Neural progenitor cell (in vitro differentiated cells): ENCODE data around the gene DDX25. TPM values are rescaled to one million over a fixed set of nuclear protein-coding genes. Genes with fewer than 3 reads are reported as not detected.

ENCODE experiments used
- DNase-seq: peaks from one replicate; pipeline ENCODE4 v3.0.0-alpha.2; 2016; ENCODE audit warnings: low spot score
- H2AFZ ChIP-seq: fragments of 200-600 bp; sonication (generic); replicated peaks from 2 replicates; pipeline ENCODE4 v1.6.1; 2016; ENCODE audit warnings: antibody characterized with exemption
- H3F3A ChIP-seq: fragments of 200-600 bp; sonication (generic); 2 replicates; pipeline ENCODE4 v1.6.1; 2016; ENCODE audit warnings: antibody characterized with exemption, low read depth
- H3K27ac ChIP-seq: fragments of 200-600 bp; sonication (generic); 2 replicates; pipeline ENCODE4 v1.5.1; 2016; ENCODE audit warnings: mild to moderate bottlenecking
- H3K27me3 ChIP-seq: fragments of 200-600 bp; sonication (generic); 2 replicates; pipeline ENCODE4 v1.6.1; 2016; ENCODE audit warnings: mild to moderate bottlenecking, moderate library complexity
- H3K36me3 ChIP-seq: fragments of 200-600 bp; sonication (generic); 2 replicates; pipeline ENCODE4 v1.5.1; 2016
- H3K4me1 ChIP-seq: fragments of 200-600 bp; sonication (generic); 2 replicates; pipeline ENCODE4 v1.6.1; 2016; ENCODE audit warnings: mixed run types
- H3K4me2 ChIP-seq: fragments of 200-600 bp; sonication (generic); 2 replicates; pipeline ENCODE4 v1.6.1; 2016
- H3K4me3 ChIP-seq: fragments of 200-600 bp; sonication (generic); 2 replicates; pipeline ENCODE4 v1.5.1; 2016
- H3K79me2 ChIP-seq: fragments of 200-600 bp; sonication (generic); 2 replicates; pipeline ENCODE4 v1.6.1; 2016; ENCODE audit warnings: low read depth
- H3K9ac ChIP-seq: fragments of 200-600 bp; sonication (generic); 2 replicates; pipeline ENCODE4 v1.6.1; 2016
- H3K9me3 ChIP-seq: fragments of 200-600 bp; sonication (generic); 2 replicates; pipeline ENCODE4 v1.5.1; 2016; ENCODE audit warnings: low read depth
- H4K20me1 ChIP-seq: fragments of 200-600 bp; sonication (generic); 2 replicates; pipeline ENCODE4 v1.6.1; 2016; ENCODE audit warnings: low read depth
- H3K27ac Mint-ChIP-seq: 3 replicates; pipeline ENCODE4 v1.8.0; 2021; ENCODE audit warnings: mixed read lengths
- H3K27me3 Mint-ChIP-seq: 2 replicates; pipeline ENCODE4 v1.8.0; 2022; ENCODE audit warnings: low read depth, mild to moderate bottlenecking, inconsistent platforms, moderate library complexity, mixed read lengths; ENCODE audit not compliant: insufficient read depth
- H3K36me3 Mint-ChIP-seq: 3 replicates; pipeline ENCODE4 v1.8.0; 2021; ENCODE audit warnings: mixed read lengths
- H3K4me1 Mint-ChIP-seq: 3 replicates; pipeline ENCODE4 v1.8.0; 2021; ENCODE audit warnings: mixed read lengths
- H3K4me3 Mint-ChIP-seq: 3 replicates; pipeline ENCODE4 v1.8.0; 2021; ENCODE audit warnings: mild to moderate bottlenecking, moderate library complexity, mixed read lengths
- H3K9me3 Mint-ChIP-seq: 3 replicates; pipeline ENCODE4 v1.8.0; 2020; ENCODE audit warnings: mixed read lengths
- EZH2 ChIP-seq: fragments of 200-600 bp; sonication (generic); IDR thresholded peaks from 2 replicates; pipeline ENCODE4 v1.6.1; 2017; ENCODE audit warnings: antibody characterized with exemption, mild to moderate bottlenecking, moderate library complexity
- EZH2phosphoT487 ChIP-seq: fragments of 200-600 bp; sonication (generic); IDR thresholded peaks from 2 replicates; pipeline ENCODE4 v1.6.1; 2017; ENCODE audit warnings: antibody characterized with exemption
- total RNA-seq: library from RNA; depleted of rRNA; stranded (reverse); fragments of >200 nt; gene quantifications from 2 replicates; pipeline ENCODE4 v1.2.3, GENCODE V29; 2015; ENCODE audit warnings: low replicate concordance
- TF ChIP-seq, protein P1 (sequence below): fragments of 200-600 bp; sonication (generic); IDR thresholded peaks from 2 replicates; pipeline ENCODE4 v1.5.1; 2017; ENCODE audit warnings: antibody characterized with exemption, mild to moderate bottlenecking

DDX25 gene
- total RNA-seq, 1 donor from 2014 or later: 12.4 TPM

DNA sequence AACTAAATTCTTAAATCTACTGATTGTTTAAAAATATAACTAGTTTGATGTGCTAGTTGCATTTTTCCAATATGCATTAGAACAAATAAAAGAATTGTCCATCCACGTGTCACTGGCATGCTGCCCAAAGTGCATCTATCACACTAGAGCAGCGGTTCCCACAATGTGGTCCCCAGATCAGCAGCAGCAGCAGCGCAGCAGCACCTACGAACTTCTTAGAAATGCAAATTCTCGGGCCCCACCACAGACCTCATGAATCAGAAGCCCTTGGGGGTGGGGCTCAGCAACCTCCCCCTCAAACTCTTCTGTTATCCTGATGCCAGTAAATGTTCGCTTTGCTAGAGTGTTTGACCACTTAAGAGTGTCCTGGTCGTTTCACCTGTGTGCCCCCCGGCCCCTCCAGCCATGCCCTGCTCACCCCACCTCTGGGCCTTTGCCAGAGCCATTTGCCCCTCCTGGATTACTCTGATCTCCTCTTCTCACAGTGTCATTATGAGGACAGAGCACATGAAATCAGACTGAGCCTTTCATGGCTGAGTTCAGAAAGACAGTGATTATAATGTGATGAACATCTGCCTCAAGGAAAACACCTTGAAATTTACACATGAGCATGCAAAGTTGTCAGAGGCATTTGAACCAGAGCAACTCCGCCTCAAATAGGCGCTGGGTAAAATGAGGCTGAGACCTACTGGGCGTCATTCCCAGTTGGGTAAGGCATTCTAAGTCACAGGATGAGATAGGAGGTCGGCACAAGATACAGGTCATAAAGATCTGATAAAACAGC is 28.9 kb downstream of the DDX25 start:
- peaks cover 18% of the 10 kb centered on the region for H3K4me1 Mint-ChIP-seq
- no peak overlapping the region for H3K27ac ChIP-seq
- TF ChIP-seq, protein P1, sequence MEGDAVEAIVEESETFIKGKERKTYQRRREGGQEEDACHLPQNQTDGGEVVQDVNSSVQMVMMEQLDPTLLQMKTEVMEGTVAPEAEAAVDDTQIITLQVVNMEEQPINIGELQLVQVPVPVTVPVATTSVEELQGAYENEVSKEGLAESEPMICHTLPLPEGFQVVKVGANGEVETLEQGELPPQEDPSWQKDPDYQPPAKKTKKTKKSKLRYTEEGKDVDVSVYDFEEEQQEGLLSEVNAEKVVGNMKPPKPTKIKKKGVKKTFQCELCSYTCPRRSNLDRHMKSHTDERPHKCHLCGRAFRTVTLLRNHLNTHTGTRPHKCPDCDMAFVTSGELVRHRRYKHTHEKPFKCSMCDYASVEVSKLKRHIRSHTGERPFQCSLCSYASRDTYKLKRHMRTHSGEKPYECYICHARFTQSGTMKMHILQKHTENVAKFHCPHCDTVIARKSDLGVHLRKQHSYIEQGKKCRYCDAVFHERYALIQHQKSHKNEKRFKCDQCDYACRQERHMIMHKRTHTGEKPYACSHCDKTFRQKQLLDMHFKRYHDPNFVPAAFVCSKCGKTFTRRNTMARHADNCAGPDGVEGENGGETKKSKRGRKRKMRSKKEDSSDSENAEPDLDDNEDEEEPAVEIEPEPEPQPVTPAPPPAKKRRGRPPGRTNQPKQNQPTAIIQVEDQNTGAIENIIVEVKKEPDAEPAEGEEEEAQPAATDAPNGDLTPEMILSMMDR: no peak
- TF ChIP-seq EZH2 (no peak), EZH2phosphoT487 (no peak)
- no peaks in the 10 kb centered on the region for H3K79me2 ChIP-seq
- H3K27me3 ChIP-seq: peaks cover 6% of the 10 kb centered on the region
- no peaks in the 10 kb centered on the region for H3K36me3 Mint-ChIP-seq
- no peak overlapping the region for H3K4me2 ChIP-seq
- H3K9ac ChIP-seq: no peak overlapping the region
- H3K9me3 Mint-ChIP-seq: no peaks in the 10 kb centered on the region
- H3K36me3 ChIP-seq: no peaks in the 10 kb centered on the region
- H4K20me1 ChIP-seq: no peaks in the 10 kb centered on the region
- H3K27ac Mint-ChIP-seq: no peak overlapping the region
- no peak for DNase-seq
- H3K27me3 Mint-ChIP-seq: peaks cover 4% of the 10 kb centered on the region
- no peak overlapping the region for H3K4me3 Mint-ChIP-seq
- no peaks in the 10 kb centered on the region for H3F3A ChIP-seq
- no peaks in the 10 kb centered on the region for H3K4me1 ChIP-seq
- H3K4me3 ChIP-seq: no peak overlapping the region
- no peaks in the 10 kb centered on the region for H3K9me3 ChIP-seq
- no peak overlapping the region for H2AFZ ChIP-seq

DNA sequence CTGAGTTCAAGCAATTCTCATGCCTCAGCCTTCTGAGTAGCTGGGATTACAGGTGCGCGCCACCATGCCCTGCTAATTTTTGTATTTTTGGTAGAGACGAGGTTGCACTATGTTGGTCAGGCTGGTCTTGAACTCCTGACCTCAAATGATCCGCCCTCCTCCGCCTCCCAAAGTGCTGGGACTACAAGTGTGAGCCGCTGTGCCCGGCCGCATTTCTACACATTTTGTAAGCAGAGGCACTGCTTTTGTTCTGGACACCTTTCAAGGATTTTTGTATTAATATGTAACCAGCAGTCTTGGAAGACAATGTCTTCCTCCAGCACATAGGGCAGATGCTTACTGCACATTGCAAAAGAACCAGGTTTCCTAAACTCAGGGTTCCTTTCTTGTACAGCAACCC is 30.2 kb downstream of the DDX25 start:
- no peaks in the 10 kb centered on the region for H3K9me3 ChIP-seq
- no peaks in the 10 kb centered on the region for H3F3A ChIP-seq
- no peak overlapping the region for H2AFZ ChIP-seq
- Mint-ChIP-seq H3K27ac (no peak overlapping the region), H3K9me3 (no peaks in the 10 kb centered on the region), H3K4me1 (peaks cover 30% of the 10 kb centered on the region), H3K36me3 (no peaks in the 10 kb centered on the region), H3K27me3 (peaks cover 4% of the 10 kb centered on the region), H3K4me3 (no peak overlapping the region)
- H3K4me2 ChIP-seq: no peak overlapping the region
- no peak for DNase-seq
- H3K79me2 ChIP-seq: no peaks in the 10 kb centered on the region
- H3K27me3 ChIP-seq: peaks cover 6% of the 10 kb centered on the region
- H3K4me1 ChIP-seq: no peaks in the 10 kb centered on the region
- H3K36me3 ChIP-seq: no peaks in the 10 kb centered on the region
- no peak overlapping the region for H3K9ac ChIP-seq
- H3K4me3 ChIP-seq: no peak overlapping the region
- no peaks in the 10 kb centered on the region for H4K20me1 ChIP-seq
- no peak overlapping the region for H3K27ac ChIP-seq
- TF ChIP-seq, protein P1: no peak
- TF ChIP-seq EZH2phosphoT487 (no peak), EZH2 (no peak)

DNA sequence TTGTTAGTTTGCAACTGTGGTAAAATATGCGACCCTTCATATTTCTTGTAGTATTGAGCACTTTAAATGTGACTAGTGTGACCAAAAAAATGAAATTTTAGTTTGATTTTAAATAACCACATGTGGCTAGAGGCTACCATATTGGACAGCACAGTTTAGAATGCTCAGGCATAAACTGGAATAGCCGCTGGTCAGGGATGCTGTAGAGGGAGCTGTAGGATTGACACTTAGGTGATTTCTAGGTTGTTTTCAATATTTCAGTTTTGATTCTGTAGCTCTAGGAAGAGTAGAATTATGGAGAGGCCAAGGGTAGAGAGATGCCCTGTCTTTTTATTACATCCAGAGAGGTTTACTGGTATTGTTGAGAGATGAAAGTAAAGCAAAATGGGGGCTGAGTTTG is 30.7 kb downstream of the DDX25 start:
- no peak overlapping the region for H3K4me3 Mint-ChIP-seq
- H2AFZ ChIP-seq: no peak overlapping the region
- H3K9me3 Mint-ChIP-seq: no peaks in the 10 kb centered on the region
- no peak overlapping the region for H3K4me2 ChIP-seq
- no peaks in the 10 kb centered on the region for H4K20me1 ChIP-seq
- H3K79me2 ChIP-seq: no peaks in the 10 kb centered on the region
- peaks cover 6% of the 10 kb centered on the region for H3K27me3 ChIP-seq
- H3K36me3 Mint-ChIP-seq: no peaks in the 10 kb centered on the region
- TF ChIP-seq EZH2phosphoT487 (no peak), EZH2 (no peak)
- TF ChIP-seq, protein P1: no peak
- no peak for DNase-seq
- H3K4me1 Mint-ChIP-seq: peaks cover 34% of the 10 kb centered on the region
- H3K27me3 Mint-ChIP-seq: peaks cover 4% of the 10 kb centered on the region
- H3K27ac Mint-ChIP-seq: no peak overlapping the region
- no peak overlapping the region for H3K9ac ChIP-seq
- H3K27ac ChIP-seq: no peak overlapping the region
- no peaks in the 10 kb centered on the region for H3K36me3 ChIP-seq
- no peaks in the 10 kb centered on the region for H3F3A ChIP-seq
- no peaks in the 10 kb centered on the region for H3K9me3 ChIP-seq
- no peaks in the 10 kb centered on the region for H3K4me1 ChIP-seq
- no peak overlapping the region for H3K4me3 ChIP-seq
